ENCODE measurements around the gene TMEM151B. TPM values are rescaled to one million over a fixed set of nuclear protein-coding genes. Genes with fewer than 3 reads are reported as not detected.

TMEM151B gene
- total and polyA plus RNA-seq, 2 of the 13 experiments (the other 11 are each of a cell fraction or from before 2014, with no cell fraction given): not detected

DNA sequence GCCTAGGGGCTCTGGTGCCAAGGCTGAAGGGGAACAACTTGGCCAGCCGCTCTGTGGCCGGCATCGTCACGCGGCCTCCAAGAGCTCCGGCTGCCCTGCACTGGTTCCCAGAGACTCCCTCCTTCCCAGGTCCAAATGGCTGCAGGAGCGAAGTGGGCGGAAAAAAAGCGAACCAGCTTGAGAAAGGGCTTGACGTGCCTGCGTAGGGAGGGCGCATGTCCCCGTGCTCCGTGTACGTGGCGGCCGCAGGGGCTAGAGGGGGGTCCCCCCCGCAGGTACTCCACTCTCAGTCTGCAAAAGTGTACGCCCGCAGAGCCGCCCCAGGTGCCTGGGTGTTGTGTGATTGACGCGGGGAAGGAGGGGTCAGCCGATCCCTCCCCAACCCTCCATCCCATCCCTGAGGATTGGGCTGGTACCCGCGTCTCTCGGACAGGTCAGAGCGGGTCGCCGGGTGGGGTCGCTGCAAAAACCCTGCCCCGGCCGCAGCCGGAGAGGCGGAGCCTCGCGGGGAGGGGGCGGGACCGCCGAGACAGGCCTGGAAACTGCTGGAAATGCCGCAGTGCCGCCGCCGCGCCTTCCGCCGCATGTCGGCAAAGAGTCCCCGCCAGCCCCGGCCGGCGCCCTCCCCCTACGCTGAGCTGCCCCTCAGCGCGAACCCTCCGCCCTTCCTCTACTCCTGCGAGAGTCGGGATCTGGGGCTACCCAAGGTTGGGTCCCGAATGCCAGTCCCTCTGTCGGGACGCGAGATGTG, 24.2 kb upstream of the TMEM151B start (continued):
- TF ChIP-seq, protein P1, sequence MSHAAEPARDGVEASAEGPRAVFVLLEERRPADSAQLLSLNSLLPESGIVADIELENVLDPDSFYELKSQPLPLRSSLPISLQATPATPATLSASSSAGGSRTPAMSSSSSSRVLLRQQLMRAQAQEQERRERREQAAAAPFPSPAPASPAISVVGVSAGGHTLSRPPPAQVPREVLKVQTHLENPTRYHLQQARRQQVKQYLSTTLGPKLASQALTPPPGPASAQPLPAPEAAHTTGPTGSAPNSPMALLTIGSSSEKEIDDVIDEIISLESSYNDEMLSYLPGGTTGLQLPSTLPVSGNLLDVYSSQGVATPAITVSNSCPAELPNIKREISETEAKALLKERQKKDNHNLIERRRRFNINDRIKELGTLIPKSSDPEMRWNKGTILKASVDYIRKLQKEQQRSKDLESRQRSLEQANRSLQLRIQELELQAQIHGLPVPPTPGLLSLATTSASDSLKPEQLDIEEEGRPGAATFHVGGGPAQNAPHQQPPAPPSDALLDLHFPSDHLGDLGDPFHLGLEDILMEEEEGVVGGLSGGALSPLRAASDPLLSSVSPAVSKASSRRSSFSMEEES (CRISPR knock-in tag; IDR thresholded peaks at IDR 0.05): peak; percentile 38; the same call in 1 of the 2 replicates
- TF ChIP-seq, protein P2, sequence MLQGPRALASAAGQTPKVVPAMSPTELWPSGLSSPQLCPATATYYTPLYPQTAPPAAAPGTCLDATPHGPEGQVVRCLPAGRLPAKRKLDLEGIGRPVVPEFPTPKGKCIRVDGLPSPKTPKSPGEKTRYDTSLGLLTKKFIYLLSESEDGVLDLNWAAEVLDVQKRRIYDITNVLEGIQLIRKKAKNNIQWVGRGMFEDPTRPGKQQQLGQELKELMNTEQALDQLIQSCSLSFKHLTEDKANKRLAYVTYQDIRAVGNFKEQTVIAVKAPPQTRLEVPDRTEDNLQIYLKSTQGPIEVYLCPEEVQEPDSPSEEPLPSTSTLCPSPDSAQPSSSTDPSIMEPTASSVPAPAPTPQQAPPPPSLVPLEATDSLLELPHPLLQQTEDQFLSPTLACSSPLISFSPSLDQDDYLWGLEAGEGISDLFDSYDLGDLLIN (CRISPR knock-in tag; IDR thresholded peaks at IDR 0.05; ENCODE audit: borderline replicate concordance): 0 out of 2 replicates have a peak, but pooled peaks have one; percentile 55
- TF ChIP-seq, protein P3, sequence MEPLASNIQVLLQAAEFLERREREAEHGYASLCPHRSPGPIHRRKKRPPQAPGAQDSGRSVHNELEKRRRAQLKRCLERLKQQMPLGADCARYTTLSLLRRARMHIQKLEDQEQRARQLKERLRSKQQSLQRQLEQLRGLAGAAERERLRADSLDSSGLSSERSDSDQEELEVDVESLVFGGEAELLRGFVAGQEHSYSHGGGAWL (CRISPR knock-in tag; IDR thresholded peaks at IDR 0.05): peak; percentile 78
- TF ChIP-seq MTF1 (CRISPR knock-in tag; IDR thresholded peaks at IDR 0.05) (no peak), MTF2 (CRISPR knock-in tag; IDR thresholded peaks at IDR 0.05; ENCODE audit: borderline replicate concordance) (0 out of 2 replicates have a peak, but pooled peaks have one; percentile 4), ZNF264 (CRISPR knock-in tag; IDR thresholded peaks at IDR 0.05) (peak; percentile 35), ZNF761 (CRISPR knock-in tag; conservative IDR thresholded peaks at IDR 0.05) (peak; percentile 29; the same call in 1 of the 2 replicates), ZNF343 (CRISPR knock-in tag; IDR thresholded peaks at IDR 0.05) (0 out of 2 replicates have a peak, but pooled peaks have one; percentile 2), ATRX (CRISPR knock-in tag; IDR thresholded peaks at IDR 0.05; ENCODE audit: borderline replicate concordance) (no peak), ZNF331 (CRISPR knock-in tag; IDR thresholded peaks at IDR 0.05) (peak; percentile 85), ATAD3A (CRISPR knock-in tag; IDR thresholded peaks at IDR 0.05) (no peak), FOXA1 (IDR thresholded peaks at IDR 0.05) (no peak), FOXA1 (CRISPR knock-in tag; IDR thresholded peaks at IDR 0.05) (peak; percentile 48)
- TF ChIP-seq, protein P4, sequence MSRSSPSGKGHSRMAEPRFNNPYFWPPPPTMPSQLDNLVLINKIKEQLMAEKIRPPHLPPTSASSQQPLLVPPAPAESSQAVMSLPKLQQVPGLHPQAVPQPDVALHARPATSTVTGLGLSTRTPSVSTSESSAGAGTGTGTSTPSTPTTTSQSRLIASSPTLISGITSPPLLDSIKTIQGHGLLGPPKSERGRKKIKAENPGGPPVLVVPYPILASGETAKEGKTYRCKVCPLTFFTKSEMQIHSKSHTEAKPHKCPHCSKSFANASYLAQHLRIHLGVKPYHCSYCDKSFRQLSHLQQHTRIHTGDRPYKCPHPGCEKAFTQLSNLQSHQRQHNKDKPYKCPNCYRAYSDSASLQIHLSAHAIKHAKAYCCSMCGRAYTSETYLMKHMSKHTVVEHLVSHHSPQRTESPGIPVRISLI (CRISPR knock-in tag; IDR thresholded peaks at IDR 0.05; ENCODE audit: borderline replicate concordance): peak; percentile 76
- TF ChIP-seq, protein P5, sequence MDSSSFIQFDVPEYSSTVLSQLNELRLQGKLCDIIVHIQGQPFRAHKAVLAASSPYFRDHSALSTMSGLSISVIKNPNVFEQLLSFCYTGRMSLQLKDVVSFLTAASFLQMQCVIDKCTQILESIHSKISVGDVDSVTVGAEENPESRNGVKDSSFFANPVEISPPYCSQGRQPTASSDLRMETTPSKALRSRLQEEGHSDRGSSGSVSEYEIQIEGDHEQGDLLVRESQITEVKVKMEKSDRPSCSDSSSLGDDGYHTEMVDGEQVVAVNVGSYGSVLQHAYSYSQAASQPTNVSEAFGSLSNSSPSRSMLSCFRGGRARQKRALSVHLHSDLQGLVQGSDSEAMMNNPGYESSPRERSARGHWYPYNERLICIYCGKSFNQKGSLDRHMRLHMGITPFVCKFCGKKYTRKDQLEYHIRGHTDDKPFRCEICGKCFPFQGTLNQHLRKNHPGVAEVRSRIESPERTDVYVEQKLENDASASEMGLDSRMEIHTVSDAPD (CRISPR knock-in tag; IDR thresholded peaks at IDR 0.05): 0 out of 2 replicates have a peak, but pooled peaks have one; percentile 77
- TF ChIP-seq, protein P6, sequence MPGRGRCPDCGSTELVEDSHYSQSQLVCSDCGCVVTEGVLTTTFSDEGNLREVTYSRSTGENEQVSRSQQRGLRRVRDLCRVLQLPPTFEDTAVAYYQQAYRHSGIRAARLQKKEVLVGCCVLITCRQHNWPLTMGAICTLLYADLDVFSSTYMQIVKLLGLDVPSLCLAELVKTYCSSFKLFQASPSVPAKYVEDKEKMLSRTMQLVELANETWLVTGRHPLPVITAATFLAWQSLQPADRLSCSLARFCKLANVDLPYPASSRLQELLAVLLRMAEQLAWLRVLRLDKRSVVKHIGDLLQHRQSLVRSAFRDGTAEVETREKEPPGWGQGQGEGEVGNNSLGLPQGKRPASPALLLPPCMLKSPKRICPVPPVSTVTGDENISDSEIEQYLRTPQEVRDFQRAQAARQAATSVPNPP (CRISPR knock-in tag; IDR thresholded peaks at IDR 0.05): peak; percentile 84; the same call in 1 of the 2 replicates
- TF ChIP-seq, protein P7, sequence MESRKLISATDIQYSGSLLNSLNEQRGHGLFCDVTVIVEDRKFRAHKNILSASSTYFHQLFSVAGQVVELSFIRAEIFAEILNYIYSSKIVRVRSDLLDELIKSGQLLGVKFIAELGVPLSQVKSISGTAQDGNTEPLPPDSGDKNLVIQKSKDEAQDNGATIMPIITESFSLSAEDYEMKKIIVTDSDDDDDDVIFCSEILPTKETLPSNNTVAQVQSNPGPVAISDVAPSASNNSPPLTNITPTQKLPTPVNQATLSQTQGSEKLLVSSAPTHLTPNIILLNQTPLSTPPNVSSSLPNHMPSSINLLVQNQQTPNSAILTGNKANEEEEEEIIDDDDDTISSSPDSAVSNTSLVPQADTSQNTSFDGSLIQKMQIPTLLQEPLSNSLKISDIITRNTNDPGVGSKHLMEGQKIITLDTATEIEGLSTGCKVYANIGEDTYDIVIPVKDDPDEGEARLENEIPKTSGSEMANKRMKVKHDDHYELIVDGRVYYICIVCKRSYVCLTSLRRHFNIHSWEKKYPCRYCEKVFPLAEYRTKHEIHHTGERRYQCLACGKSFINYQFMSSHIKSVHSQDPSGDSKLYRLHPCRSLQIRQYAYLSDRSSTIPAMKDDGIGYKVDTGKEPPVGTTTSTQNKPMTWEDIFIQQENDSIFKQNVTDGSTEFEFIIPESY (CRISPR knock-in tag; IDR thresholded peaks at IDR 0.05): no peak; the same call in 1 of the 2 replicates

Data from HepG2 (cell line).